Gastrocnemius medialis (tissue), 4 donors: ENCODE data around the gene LGMN. TPM values are rescaled to one million over a fixed set of nuclear protein-coding genes. Genes with fewer than 3 reads are reported as not detected.

Experiments
- ATAC-seq, 2 donors: fragments of 150-250 bp; one replicate each; pipeline ENCODE4 v1.9.1; 2016
- DNase-seq, 2 donors: peaks; one replicate each; pipeline ENCODE4 v3.0.0-alpha.2; 2019
- H3K27ac ChIP-seq, 4 donors: fragments of 200-600 bp; sonication (generic); 1 replicate in 1 of 4; 2 replicates in 3 of 4; pipeline ENCODE4 v1.5.1; 2016 to 2018; ENCODE audit warnings: mild to moderate bottlenecking in 2 of 4, moderate library complexity in 1 of 4
- H3K27me3 ChIP-seq, 3 donors: fragments of 200-600 bp; sonication (generic) in 2 of 3; 1 replicate in 1 of 3; 2 replicates in 2 of 3; pipeline versions ENCODE4 v1.5.1 to v1.6.0; 2016 to 2019; ENCODE audit warnings: mild to moderate bottlenecking in 1 of 3, moderate library complexity in 1 of 3
- H3K36me3 ChIP-seq, 2 donors: fragments of 200-600 bp; sonication (generic) in 1 of 2; one replicate each; pipeline ENCODE4 v1.5.1; 2017 to 2018
- H3K4me1 ChIP-seq, 2 donors: fragments of 200-600 bp; sonication (generic) in 1 of 2; one replicate each; pipeline ENCODE4 v1.5.1; 2016 to 2017; ENCODE audit warnings: mild to moderate bottlenecking in 2 of 2
- H3K4me3 ChIP-seq, 4 donors: fragments of 200-600 bp; sonication (generic) in 3 of 4; 1 replicate in 1 of 4; 2 replicates in 3 of 4; pipeline ENCODE4 v1.5.1; 2016 to 2019; ENCODE audit warnings: mild to moderate bottlenecking in 2 of 4
- H3K9me3 ChIP-seq, 3 donors: fragments of 200-600 bp; sonication (generic) in 2 of 3; 1 replicate in 1 of 3; 2 replicates in 2 of 3; pipeline ENCODE4 v1.5.1; 2016 to 2019
- POLR2A ChIP-seq, 2 donors: fragments of 450-650 bp; IDR thresholded peaks; one replicate each; pipeline ENCODE4 v1.6.1; 2017; ENCODE audit warnings: antibody characterized with exemption in 2 of 2, mild to moderate bottlenecking in 2 of 2, moderate library complexity in 2 of 2
- in situ Hi-C, 4 donors: fragments of 200-750 bp; cut with MboI; loops; one replicate each; pipeline versions ENCODE4 v1.15.0 to v1.8.0; 2017; ENCODE audit warnings: low sequenced_read_pairs in 4 of 4
- intact Hi-C: fragments of 100-400 bp; cut with DNase I; formaldehyde crosslinking; loops from one replicate; pipeline ENCODE4 v1.15.1; 2023; ENCODE audit warnings: low total_unique reads
- total RNA-seq, 4 donors: library from RNA; depleted of rRNA; stranded (reverse); fragments of >200 nt; gene quantifications; one replicate each; pipeline versions ENCODE4 v1.1.0 to v1.2.3, GENCODE V29; 2016
- TF ChIP-seq, protein P1 (sequence below), 5 experiments: fragments of 450-650 bp in 3 of 5; fragments of 200-600 bp in 2 of 5; sonication (generic) in 2 of 5; IDR thresholded peaks in 4 of 5; conservative IDR thresholded peaks in 1 of 5; 1 replicate in 4 of 5; 2 replicates in 1 of 5; pipeline ENCODE4 v1.5.1; 2016 to 2019; ENCODE audit warnings: antibody characterized with exemption in 5 of 5, mild to moderate bottlenecking in 3 of 5, moderate library complexity in 3 of 5

The LGMN gene
- total RNA-seq, 4 donors from 2014 or later = 53.5 to 78.5 (median 62.8) TPM

DNA sequence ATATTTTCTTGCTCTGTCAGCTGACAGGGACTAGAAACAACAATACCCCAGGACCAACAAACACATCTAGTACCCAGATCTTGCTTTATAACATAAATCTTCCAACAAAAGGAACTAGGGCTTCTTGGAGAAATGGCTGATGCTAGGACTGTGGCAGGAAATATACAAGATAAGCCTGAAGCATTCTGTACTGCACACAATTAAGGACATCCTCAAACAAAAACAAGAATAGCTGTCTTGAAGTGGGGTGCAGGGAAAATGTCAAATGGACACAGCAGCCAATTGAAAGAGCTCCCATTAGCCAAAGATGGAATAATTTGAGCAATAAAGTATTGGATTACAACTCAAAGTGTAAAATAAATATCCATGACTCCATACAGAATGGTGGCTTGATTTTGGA lies 50.0 kb downstream of the LGMN start:
- H3K27me3 ChIP-seq = no peaks in the 10 kb centered on the region
- H3K4me3 ChIP-seq = no peak overlapping the region
- no peaks in the 10 kb centered on the region for H3K4me1 ChIP-seq
- in situ Hi-C loops (no loop called here), intact Hi-C loops (no loop called here)
- H3K36me3 ChIP-seq = peaks cover 0 to 4% of the 10 kb centered on the region in 2 donors
- DNase-seq = no peak
- no peaks in the 10 kb centered on the region for H3K9me3 ChIP-seq
- no peak overlapping the region for H3K27ac ChIP-seq
- no peak for ATAC-seq
- TF ChIP-seq, protein P1, sequence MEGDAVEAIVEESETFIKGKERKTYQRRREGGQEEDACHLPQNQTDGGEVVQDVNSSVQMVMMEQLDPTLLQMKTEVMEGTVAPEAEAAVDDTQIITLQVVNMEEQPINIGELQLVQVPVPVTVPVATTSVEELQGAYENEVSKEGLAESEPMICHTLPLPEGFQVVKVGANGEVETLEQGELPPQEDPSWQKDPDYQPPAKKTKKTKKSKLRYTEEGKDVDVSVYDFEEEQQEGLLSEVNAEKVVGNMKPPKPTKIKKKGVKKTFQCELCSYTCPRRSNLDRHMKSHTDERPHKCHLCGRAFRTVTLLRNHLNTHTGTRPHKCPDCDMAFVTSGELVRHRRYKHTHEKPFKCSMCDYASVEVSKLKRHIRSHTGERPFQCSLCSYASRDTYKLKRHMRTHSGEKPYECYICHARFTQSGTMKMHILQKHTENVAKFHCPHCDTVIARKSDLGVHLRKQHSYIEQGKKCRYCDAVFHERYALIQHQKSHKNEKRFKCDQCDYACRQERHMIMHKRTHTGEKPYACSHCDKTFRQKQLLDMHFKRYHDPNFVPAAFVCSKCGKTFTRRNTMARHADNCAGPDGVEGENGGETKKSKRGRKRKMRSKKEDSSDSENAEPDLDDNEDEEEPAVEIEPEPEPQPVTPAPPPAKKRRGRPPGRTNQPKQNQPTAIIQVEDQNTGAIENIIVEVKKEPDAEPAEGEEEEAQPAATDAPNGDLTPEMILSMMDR (IDR thresholded peaks at IDR 0.05 in 4 of 5, conservative IDR thresholded peaks at IDR 0.05 in 1 of 5) = no peak
- TF ChIP-seq POLR2A (IDR thresholded peaks at IDR 0.05) = no peak

DNA sequence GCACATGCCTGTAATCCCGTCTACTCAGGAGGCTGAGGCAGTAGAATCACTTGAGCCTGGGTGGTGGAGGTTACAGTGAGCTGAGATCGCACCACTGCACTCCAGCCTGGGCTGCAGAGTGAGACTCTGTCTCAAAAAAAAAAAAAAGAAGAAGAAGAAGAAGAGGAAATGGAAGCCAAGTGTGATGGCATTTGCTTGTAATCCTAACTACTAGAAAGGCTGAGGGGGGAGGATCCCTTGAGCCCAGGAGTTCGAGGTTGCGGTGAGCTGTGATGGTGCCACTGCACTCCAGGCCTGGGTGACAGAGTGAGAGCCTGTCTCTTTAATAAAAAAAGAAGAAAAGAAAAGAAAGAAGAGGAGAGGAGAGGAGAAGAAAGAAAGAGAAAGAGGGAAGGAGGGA lies 52.1 kb downstream of the LGMN start:
- TF ChIP-seq, protein P1 (IDR thresholded peaks at IDR 0.05 in 4 of 5, conservative IDR thresholded peaks at IDR 0.05 in 1 of 5) = no peak
- TF ChIP-seq POLR2A (IDR thresholded peaks at IDR 0.05) = no peak
- H3K36me3 ChIP-seq = no peaks in the 10 kb centered on the region
- H3K4me3 ChIP-seq = no peak overlapping the region
- intact Hi-C loops (no loop called here), in situ Hi-C loops (no loop called here)
- no peak for ATAC-seq
- no peak overlapping the region for H3K27ac ChIP-seq
- H3K9me3 ChIP-seq = no peaks in the 10 kb centered on the region
- no peak for DNase-seq
- H3K27me3 ChIP-seq = no peaks in the 10 kb centered on the region
- H3K4me1 ChIP-seq = peaks cover 0 to 6% of the 10 kb centered on the region in 2 donors

DNA sequence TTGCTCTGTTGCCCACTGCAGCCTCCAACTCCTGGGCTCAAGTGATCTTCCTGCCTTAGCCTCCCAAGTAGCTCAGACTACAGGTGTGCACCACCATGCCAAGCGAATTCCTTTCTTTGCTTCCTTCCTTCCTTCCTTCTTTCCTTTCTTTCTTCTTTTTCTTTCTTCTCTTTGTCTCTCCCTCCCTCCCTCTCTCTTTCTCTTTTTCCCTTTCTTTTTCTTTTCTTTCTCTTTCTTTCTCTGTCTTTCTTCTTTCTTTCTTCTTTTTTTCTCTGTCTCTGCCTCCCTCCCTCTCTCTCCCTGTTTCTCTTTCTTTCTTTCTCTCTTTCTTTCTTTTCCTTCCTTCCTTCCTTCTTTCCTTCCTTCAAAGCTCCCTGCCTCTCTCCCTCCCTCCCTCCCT lies 52.9 kb downstream of the LGMN start:
- Histone ChIP-seq H3K27me3 (no peaks in the 10 kb centered on the region), H3K4me1 (peaks cover 0 to 6% of the 10 kb centered on the region in 2 donors), H3K36me3 (no peaks in the 10 kb centered on the region), H3K9me3 (no peaks in the 10 kb centered on the region), H3K4me3 (no peak overlapping the region), H3K27ac (no peak overlapping the region)
- TF ChIP-seq, protein P1 (IDR thresholded peaks at IDR 0.05 in 4 of 5, conservative IDR thresholded peaks at IDR 0.05 in 1 of 5) = no peak
- TF ChIP-seq POLR2A (IDR thresholded peaks at IDR 0.05) = no peak
- no peak for ATAC-seq
- intact Hi-C loops (no loop called here), in situ Hi-C loops (no loop called here)
- DNase-seq = no peak

DNA sequence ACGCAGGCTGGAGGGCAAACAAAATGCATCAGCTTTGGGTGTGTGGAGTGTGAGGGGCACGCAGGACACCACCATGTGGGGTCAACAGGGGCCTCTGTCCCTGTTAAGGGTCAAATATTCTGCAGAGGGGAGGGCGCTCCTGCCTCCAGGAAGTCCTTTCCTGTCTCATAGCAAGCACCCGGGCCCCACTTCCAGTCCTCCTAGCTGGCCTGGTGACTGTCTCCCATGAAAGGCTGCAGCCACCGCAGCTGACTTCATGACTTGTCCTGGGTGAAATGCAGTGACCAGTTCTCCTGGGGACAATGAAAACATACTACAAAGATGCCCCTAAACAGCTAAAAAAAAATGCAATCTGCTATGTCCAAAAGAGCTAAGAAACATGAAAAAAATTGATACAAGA lies 53.6 kb downstream of the LGMN start:
- in situ Hi-C loops = no loop called here
- TF ChIP-seq, protein P1 (IDR thresholded peaks at IDR 0.05 in 4 of 5, conservative IDR thresholded peaks at IDR 0.05 in 1 of 5) = no peak
- TF ChIP-seq POLR2A (IDR thresholded peaks at IDR 0.05) = no peak

More for the DNA sequence above, 53.6 kb downstream of the LGMN start:
- H3K27ac ChIP-seq = no peak overlapping the region
- no peaks in the 10 kb centered on the region for H3K9me3 ChIP-seq
- no peak overlapping the region for H3K4me3 ChIP-seq
- no peak for ATAC-seq
- no peaks in the 10 kb centered on the region for H3K27me3 ChIP-seq
- H3K4me1 ChIP-seq = peaks cover 0 to 6% of the 10 kb centered on the region in 2 donors
- DNase-seq = no peak
- intact Hi-C loops = no loop called here
- no peaks in the 10 kb centered on the region for H3K36me3 ChIP-seq
